Anterior cingulate cortex (tissue), 58 donors: ENCODE data around the gene TNFRSF11A.
A peak's percentile ranks its signal among the peaks of the same experiment; 100 is the strongest.

Source experiments
- DNase-seq, 58 donors: peaks; one replicate each; lab custom pipeline; 2025; lab: John Stamatoyannopoulos, UW

The TNFRSF11A gene

DNA sequence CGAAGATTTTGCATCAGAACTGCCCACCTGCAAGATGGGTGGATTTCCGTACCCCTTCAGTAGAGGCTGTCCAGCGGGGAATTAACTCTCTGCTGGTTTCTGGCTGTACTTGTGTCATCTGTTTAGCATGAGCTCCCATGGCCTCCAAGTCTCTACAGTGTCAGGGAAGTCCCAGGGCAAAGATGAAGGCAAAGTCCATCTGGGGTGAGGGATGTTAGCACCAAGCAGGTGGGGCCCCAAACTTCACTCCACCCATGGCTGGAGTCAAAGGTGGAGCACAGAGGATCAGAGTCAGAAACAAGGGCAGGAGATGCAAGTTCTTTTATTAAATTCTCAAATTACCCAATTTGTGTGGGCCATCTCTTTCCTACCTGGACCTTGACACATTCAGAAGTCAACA, 78.0 kb downstream of the TNFRSF11A start:
- no peak for DNase-seq

- DNase-seq: no peak
Observed at GRCh38 chr18:62404881-62405280, 79.8 kb downstream of the TNFRSF11A start.

GRCh38 chr18:62407660-62408059, 82.5 kb downstream of the TNFRSF11A start:
- no peak for DNase-seq

- no peak for DNase-seq
Observed at GRCh38 chr18:62409821-62410220, 84.7 kb downstream of the TNFRSF11A start.

DNA sequence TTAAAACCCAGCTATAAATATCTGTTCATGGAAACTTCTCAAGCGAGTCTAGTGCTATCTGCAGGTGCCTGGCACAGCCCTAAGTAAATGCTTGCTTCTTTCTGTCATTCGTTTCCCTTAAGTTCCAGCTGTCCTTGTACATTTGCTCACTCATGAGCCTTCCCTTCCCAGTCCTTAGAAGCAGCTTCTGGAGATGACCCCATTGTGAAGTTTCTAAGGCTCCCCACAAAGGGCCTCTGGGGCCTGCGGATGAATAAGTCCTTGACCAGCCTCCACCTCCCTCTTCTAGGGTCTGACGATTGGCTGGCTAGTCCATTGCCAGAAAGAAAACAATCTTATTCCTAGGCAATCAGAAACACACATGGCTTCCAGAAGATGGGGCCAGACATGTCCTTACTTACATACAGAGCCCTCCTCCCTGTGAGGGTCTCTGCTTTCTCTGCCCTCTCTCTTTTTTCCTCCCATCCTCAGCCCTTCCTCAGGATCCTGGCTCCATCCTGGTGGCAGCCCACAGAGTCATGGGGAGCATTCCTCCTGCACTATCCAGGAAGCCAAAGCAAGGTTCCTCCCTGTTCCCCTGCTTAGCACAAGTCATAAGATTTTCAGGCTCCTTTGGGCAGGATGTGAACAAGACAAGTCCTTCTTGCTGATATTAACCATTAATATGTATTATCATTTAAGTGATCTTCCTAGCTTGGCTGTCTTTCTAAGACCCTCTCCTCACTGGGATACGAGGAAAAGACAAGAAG, 87.3 kb downstream of the TNFRSF11A start:
- no peak for DNase-seq

GRCh38 chr18:62413206-62413605, 88.1 kb downstream of the TNFRSF11A start:
- no peak for DNase-seq

GRCh38 chr18:62418258-62418657, 93.1 kb downstream of the TNFRSF11A start:
- no peak for DNase-seq

DNA sequence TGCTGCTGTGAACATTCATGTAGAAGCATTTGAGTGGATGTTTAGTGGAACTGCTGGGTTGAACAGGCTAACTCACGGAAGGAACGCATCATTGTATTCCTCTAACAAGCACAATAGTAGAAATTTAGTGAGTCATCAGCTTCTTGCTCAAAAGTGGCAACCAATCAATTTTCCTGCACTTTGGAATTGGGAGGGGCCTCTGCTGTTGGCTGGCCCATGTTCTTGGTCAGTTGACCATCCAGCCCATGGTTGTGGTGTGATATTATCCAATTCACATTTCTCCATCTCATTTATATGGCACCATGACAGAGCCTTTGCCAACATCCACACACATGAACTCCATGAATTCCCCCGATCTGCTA, 95.0 kb downstream of the TNFRSF11A start:
- DNase-seq: no peak

DNA sequence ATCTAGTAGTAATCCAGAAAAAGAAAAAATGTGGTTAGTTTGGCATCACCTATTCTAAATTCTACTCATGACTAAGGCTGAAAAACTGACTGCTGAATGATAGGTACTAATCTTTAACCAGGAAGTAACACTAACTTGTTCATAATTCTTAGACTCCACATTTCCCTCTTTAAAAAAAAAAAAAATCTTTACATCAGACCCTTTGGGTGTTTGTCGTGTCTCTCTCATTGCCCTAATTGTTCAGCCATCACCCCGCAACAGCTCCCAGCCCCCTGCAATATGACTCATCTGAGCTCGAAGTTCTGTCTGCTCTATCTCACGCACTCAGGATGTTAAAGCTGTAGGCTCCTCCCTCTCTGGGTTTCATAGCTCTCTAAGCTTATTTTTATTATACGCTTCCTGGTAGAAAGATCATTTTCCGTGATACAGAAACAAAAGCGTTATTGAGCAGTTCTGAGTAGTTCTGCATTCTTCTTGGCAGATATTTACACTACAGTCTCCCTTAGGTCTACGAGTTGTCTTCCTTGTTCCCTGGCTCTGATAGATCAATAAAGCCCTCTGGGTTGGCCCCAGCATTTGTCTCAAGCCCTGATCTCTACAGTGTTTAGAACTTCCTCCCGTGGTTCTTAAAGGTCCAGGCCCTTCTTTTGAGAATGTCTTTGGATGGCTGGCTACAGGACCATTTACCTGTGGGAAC, 95.6 kb downstream of the TNFRSF11A start:
- DNase-seq: no peak

DNA sequence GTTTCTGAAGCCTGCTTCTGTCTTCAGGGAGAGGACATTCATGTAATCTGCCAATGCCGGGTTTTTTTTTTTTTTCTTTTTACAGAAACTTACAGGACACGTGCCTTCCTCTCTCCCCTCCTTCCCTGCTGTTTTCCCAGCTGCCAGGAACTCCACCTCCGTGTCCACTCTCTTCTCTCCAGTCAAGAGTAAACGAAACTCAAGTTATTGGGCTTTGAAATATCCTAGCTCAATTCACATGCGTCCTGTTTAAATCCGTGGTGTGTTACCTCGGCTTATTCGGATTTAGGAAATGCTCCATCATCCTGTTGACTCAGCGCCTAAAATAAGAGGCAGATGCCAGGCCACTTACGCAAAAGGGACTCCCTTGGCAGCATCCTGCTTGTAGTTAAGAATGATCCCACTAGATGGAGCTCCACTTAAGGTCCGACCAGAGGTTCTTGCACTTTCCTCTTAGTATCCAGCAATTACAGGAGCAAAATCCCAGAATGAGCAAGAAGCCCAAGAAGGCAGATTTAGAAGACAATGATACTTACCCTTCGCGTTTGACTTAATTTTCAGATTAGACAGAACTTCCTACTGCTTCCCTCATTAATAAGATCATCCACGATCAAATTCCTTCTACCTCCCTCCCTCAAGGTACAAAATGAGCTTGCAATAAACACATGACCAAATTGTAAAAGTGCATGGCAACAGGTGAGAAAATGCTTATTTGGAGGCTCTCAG, 100.5 kb downstream of the TNFRSF11A start:
- DNase-seq: peak in 55 of 58 donors; percentile 2 to 90 (median 57)

GRCh38 chr18:62426191-62426488, 101.0 kb downstream of the TNFRSF11A start:
- DNase-seq: no peak

- no peak for DNase-seq
Observed at GRCh38 chr18:62432176-62432575, 107.1 kb downstream of the TNFRSF11A start.

DNA sequence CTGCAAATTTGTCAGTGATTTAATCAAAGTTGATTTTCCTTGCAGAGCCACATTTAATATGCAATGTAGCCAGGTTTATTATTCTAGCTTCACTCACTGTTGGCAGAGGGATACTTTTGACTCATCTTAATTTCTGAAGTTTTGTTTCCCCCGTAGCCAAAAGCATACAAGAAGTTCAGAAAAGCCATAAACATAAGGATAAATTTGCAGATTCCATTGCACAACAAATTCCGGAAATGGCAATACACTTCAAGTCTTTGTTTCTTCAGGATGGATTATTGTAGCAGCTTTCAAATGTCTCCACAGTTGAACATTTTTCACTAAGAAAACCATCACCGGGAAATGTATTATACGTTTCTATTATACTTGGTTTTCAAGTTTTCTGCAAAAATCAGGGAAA, 109.7 kb downstream of the TNFRSF11A start:
- DNase-seq: no peak

DNA sequence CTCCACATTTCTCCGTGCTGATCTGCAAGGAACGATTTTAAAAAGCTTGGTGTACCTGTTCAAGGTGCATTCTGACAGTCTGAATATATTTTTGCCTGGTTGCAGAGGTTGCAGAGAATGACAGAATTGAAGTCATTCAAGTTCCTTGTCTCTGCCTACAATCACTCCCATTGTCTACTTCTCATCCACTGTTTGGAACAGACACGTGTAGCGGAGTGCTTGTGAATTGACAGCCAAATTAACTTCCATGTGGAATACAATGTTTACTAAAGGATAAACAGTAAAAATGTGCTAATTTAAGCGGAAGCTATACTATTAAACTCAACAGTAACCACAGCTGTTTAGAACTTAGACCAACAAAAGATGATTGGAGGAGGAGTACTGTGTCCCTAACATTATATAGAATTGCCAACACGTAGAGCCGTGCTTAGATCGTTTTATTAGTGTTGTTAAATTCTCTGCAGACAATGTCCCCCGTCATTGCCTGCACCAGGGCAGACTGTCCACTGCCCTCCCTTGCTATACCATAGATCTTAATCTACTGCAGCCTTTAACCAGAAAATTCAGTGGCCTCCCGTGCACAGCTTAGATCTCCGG, 110.4 kb downstream of the TNFRSF11A start:
- peak in 1 of 58 donors; percentile 2 for DNase-seq

GRCh38 chr18:62436636-62437234, 111.6 kb downstream of the TNFRSF11A start:
- DNase-seq: peak in 3 of 58 donors; percentile 2 to 28 (median 2)

- peak in 27 of 58 donors; percentile 1 to 60 (median 17) for DNase-seq
Observed at GRCh38 chr18:62437235-62438017, 112.3 kb downstream of the TNFRSF11A start.

- no peak for DNase-seq
Observed at GRCh38 chr18:62438018-62438329, 112.9 kb downstream of the TNFRSF11A start.

DNA sequence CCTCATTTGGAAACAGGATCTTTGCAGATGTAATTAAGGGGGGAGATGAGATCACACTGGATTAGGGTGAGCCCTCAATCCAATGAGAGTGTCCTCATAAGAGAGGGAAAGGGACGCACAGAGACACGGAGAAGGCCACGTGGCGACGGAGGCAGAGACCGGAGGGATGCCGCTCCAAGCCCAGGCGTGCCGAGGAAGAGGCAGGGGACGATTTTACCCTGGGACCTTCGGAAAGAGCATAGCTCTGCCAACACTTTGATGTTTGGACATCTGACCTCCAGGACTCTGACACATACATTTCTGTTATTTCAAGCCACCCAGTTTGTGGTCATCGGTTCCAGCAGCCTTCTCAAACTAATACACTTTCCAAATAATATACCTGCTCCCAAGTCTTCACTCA, 113.3 kb downstream of the TNFRSF11A start:
- DNase-seq: no peak

DNA sequence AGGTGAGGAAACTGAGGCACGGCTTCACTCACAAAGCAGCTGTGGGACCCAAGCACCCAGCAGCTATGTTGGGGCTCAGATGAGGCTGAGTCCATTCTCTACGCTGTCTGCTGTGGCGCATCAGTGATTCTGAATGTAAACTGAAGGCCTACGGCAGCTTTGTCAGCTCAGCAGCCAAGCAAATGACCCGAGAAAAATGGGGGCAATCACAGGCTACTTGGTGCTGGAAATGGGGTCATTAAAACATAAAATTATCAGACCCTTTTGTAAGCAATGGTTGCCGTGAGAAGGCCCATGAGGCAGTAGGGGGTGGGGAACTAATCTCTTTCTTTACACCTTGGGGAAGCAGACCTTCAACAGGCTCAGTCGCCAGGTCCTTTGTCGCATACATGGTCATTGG, 113.8 kb downstream of the TNFRSF11A start:
- no peak for DNase-seq
